A549 (cell line): ENCODE results near the gene CCDC78.

Source experiments
- CHD2 ChIP-seq: fragments of 150-350 bp; IDR thresholded peaks from 2 replicates; pipeline ENCODE4 v1.6.1; 2014; ENCODE audit warnings: low read length; ENCODE audit not compliant: partially characterized antibody
- CTCF ChIP-seq: fragments of >200 bp; sonication (Bioruptor Twin); formaldehyde crosslinking; IDR thresholded peaks from 3 replicates; pipeline ENCODE4 v1.5.1; 2016
- GATA3 ChIP-seq: IDR thresholded peaks from 2 replicates; pipeline ENCODE4 v1.6.1; 2012; ENCODE audit warnings: borderline replicate concordance
- MYC ChIP-seq: IDR thresholded peaks from 2 replicates; pipeline ENCODE4 v1.6.1; 2012; ENCODE audit warnings: mild to moderate bottlenecking, inconsistent platforms, low read length, improper control_type of control experiment, borderline replicate concordance
- TF ChIP-seq, protein P1 (sequence below): fragments of 200-600 bp; sonication (generic); IDR thresholded peaks from 2 replicates; pipeline ENCODE4 v1.6.1; 2016; ENCODE audit warnings: antibody characterized with exemption, mild to moderate bottlenecking, moderate library complexity

DNA sequence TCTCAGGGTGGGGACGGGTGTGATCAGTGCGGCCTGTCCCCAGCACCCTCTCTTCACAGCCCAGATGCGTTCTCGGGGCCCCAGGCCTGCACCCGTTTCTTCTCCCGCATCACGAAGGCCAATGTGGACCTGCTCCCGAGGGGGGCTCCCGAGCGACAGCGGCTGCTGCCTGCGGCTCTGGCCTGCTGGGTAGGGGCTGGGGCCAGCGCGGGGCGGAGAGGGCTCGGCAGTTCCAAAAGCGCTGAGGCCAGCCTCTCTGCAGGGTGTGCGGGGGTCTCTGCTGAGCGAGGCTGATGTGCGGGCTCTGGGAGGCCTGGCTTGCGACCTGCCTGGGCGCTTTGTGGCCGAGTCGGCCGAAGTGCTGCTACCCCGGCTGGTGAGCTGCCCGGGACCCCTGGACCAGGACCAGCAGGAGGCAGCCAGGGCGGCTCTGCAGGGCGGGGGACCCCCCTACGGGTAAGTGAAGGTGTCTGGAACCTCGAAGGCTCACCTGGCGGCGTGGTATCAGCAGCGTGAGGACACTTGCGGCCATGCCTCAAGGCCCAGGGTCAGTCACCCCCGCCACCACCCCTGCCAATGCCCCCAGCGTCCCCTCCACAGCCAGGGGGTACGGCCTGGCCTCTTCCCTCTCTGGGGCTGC is 38.7 kb upstream of the CCDC78 start:
- TF ChIP-seq GATA3 = no peak
- no peak for TF ChIP-seq CHD2
- TF ChIP-seq, protein P1, sequence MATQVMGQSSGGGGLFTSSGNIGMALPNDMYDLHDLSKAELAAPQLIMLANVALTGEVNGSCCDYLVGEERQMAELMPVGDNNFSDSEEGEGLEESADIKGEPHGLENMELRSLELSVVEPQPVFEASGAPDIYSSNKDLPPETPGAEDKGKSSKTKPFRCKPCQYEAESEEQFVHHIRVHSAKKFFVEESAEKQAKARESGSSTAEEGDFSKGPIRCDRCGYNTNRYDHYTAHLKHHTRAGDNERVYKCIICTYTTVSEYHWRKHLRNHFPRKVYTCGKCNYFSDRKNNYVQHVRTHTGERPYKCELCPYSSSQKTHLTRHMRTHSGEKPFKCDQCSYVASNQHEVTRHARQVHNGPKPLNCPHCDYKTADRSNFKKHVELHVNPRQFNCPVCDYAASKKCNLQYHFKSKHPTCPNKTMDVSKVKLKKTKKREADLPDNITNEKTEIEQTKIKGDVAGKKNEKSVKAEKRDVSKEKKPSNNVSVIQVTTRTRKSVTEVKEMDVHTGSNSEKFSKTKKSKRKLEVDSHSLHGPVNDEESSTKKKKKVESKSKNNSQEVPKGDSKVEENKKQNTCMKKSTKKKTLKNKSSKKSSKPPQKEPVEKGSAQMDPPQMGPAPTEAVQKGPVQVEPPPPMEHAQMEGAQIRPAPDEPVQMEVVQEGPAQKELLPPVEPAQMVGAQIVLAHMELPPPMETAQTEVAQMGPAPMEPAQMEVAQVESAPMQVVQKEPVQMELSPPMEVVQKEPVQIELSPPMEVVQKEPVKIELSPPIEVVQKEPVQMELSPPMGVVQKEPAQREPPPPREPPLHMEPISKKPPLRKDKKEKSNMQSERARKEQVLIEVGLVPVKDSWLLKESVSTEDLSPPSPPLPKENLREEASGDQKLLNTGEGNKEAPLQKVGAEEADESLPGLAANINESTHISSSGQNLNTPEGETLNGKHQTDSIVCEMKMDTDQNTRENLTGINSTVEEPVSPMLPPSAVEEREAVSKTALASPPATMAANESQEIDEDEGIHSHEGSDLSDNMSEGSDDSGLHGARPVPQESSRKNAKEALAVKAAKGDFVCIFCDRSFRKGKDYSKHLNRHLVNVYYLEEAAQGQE = no peak
- TF ChIP-seq MYC = no peak
- TF ChIP-seq CTCF = no peak
